Endothelial cell (in vitro differentiated cells): ENCODE data around the gene LRRC4. TPM values are rescaled to one million over a fixed set of nuclear protein-coding genes. Genes with fewer than 3 reads are reported as not detected.

Source experiments
- DNase-seq: peaks from one replicate; pipeline ENCODE4 v3.0.0; 2021; ENCODE audit warnings: low spot score
- H3K27ac Mint-ChIP-seq: one replicate; pipeline ENCODE4 v1.8.0; 2021; ENCODE audit warnings: mixed read lengths, inconsistent platforms; ENCODE audit not compliant: unreplicated experiment
- H3K27me3 Mint-ChIP-seq: one replicate; pipeline ENCODE4 v1.8.0; 2021; ENCODE audit warnings: mild to moderate bottlenecking, moderate library complexity, mixed read lengths, inconsistent platforms; ENCODE audit not compliant: unreplicated experiment
- H3K36me3 Mint-ChIP-seq: one replicate; pipeline ENCODE4 v1.8.0; 2021; ENCODE audit warnings: mild to moderate bottlenecking, low read depth, mixed read lengths, inconsistent platforms; ENCODE audit not compliant: unreplicated experiment
- H3K4me1 Mint-ChIP-seq: one replicate; pipeline ENCODE4 v1.8.0; 2021; ENCODE audit warnings: mild to moderate bottlenecking, mixed read lengths, inconsistent platforms; ENCODE audit not compliant: unreplicated experiment
- H3K4me3 Mint-ChIP-seq: one replicate; pipeline ENCODE4 v1.8.0; 2021; ENCODE audit warnings: mild to moderate bottlenecking, mixed read lengths, inconsistent platforms; ENCODE audit not compliant: unreplicated experiment
- H3K9me3 Mint-ChIP-seq: one replicate; pipeline ENCODE4 v1.8.0; 2021; ENCODE audit warnings: mixed read lengths, inconsistent platforms; ENCODE audit not compliant: unreplicated experiment
- CTCF ChIP-seq: fragments of 200-600 bp; sonication (generic); IDR thresholded peaks from one replicate; pipeline ENCODE4 v1.5.0; 2021; ENCODE audit warnings: antibody characterized with exemption; ENCODE audit not compliant: unreplicated experiment
- total RNA-seq: library from RNA; stranded (reverse); fragmentation: NEBNext Ultra II Directional; extraction: Animal tissue kit (Norgen Biotek cat#: 25700); gene quantifications from one replicate; pipeline ENCODE4 v1.2.1, GENCODE V29; 2021; ENCODE audit not compliant: unreplicated experiment

Gene LRRC4
- total RNA-seq, 1 donor from 2014 or later, result 297 TPM

- Mint-ChIP-seq H3K4me1 (peaks cover 35% of the 10 kb centered on the region), H3K4me3 (peak overlapping the region; percentile 65), H3K36me3 (peaks cover 48% of the 10 kb centered on the region), H3K27ac (peak overlapping the region; percentile 72), H3K27me3 (peaks cover 14% of the 10 kb centered on the region), H3K9me3 (no peaks in the 10 kb centered on the region)
- DNase-seq, result no peak
- TF ChIP-seq CTCF, result no peak
These were observed 20.0 kb downstream of the LRRC4 start for GRCh38 chr7:128011131-128011661.

DNA sequence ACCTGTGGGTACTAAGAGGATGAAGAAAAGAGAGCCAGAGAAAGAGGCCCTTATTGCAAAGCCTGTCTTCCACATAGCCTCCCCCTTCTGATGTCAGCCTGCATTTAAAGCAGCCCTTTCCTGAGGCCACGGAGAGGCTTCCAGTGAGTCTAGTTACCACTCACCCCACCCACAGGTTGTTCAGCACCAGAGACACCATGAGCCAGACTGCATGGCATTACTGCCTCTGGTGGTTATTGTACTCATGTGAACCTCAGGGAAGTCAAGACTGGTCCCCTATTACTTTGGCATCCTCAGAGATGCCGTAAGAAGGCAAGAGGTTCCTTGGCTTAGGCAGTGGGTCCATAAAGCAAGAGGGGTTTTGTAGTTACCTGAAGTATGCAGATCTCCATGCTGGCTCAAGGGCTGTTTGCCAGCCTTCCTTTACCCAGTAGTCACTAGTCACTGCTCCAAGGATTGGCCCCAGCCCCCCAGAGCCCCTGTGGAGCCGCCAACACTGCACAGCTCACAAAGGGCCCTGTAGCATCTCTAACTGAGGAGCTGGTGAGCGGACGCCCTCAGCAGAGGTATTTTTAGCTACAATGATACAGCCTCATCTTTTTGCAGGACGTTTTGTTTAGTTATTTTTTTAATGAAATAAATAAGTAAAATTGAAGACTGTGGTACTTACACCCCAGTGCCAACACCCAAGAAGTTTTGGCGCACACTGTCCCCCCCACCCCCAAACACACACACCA, 20.7 kb downstream of the LRRC4 start:
- no peak overlapping the region for H3K27ac Mint-ChIP-seq
- no peak for TF ChIP-seq CTCF
- no peak for DNase-seq

DNA sequence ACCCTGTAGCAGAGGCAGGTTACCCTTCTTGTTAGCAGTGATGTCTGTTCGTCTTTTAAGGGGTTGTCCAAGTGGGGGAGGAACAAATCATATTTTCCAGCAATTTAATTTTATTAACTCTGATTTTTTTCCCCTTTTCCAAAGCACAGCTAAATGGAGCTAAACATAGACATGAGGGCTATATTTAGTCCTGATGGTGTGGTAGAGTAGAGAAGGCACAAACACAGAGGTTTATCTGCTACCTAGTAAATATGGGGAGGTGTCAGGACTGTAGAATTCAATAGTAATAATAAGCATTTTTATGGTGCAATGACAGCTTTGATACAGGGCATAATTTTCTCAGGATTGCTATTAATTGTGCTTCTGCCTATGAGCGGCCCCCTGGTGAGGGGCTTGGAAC, 22.5 kb downstream of the LRRC4 start:
- H3K27ac Mint-ChIP-seq, result no peak overlapping the region

More for the DNA sequence above, 20.7 kb downstream of the LRRC4 start:
- H3K4me1 Mint-ChIP-seq, result peaks cover 39% of the 10 kb centered on the region
- no peak overlapping the region for H3K4me3 Mint-ChIP-seq
- H3K36me3 Mint-ChIP-seq, result peaks cover 52% of the 10 kb centered on the region
- H3K27me3 Mint-ChIP-seq, result peaks cover 18% of the 10 kb centered on the region
- H3K9me3 Mint-ChIP-seq, result no peaks in the 10 kb centered on the region

DNA sequence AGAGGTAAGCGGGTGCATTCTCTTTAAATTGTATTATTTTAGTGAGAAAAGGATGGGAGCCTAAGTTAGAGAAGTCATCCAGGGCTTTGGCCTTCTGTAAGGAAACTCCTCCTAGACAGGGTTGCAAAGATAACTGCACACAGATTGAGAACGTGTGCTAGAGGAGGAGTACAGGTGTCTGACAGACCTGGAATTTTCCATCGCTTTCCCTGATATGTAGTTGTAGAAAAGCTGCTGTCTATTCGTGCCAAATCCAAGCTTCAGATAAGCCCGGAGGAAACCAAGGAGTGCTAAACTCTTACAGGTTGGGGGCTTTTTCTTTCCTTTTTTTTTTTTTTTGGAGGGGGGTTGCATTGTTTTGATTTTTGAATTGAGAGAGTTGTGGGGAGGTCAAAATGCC, 23.1 kb downstream of the LRRC4 start:
- H3K27me3 Mint-ChIP-seq, result peaks cover 30% of the 10 kb centered on the region
- no peak for DNase-seq
- peak overlapping the region; percentile 6 for H3K4me3 Mint-ChIP-seq
- no peak overlapping the region for H3K27ac Mint-ChIP-seq
- peaks cover 61% of the 10 kb centered on the region for H3K4me1 Mint-ChIP-seq
- H3K9me3 Mint-ChIP-seq, result no peaks in the 10 kb centered on the region
- H3K36me3 Mint-ChIP-seq, result peaks cover 64% of the 10 kb centered on the region
- TF ChIP-seq CTCF, result no peak

More for the DNA sequence above, 22.5 kb downstream of the LRRC4 start:
- Mint-ChIP-seq H3K4me3 (no peak overlapping the region), H3K27me3 (peaks cover 27% of the 10 kb centered on the region), H3K4me1 (peaks cover 55% of the 10 kb centered on the region), H3K36me3 (peaks cover 58% of the 10 kb centered on the region), H3K9me3 (no peaks in the 10 kb centered on the region)
- TF ChIP-seq CTCF, result no peak
- no peak for DNase-seq

GRCh38 chr7:128007303-128007680, 23.9 kb downstream of the LRRC4 start:
- no peaks in the 10 kb centered on the region for H3K9me3 Mint-ChIP-seq
- no peak for DNase-seq
- no peak for TF ChIP-seq CTCF
- peaks cover 34% of the 10 kb centered on the region for H3K27me3 Mint-ChIP-seq
- peaks cover 63% of the 10 kb centered on the region for H3K36me3 Mint-ChIP-seq
- no peak overlapping the region for H3K27ac Mint-ChIP-seq
- H3K4me1 Mint-ChIP-seq, result peaks cover 57% of the 10 kb centered on the region
- peak overlapping the region; percentile 4 for H3K4me3 Mint-ChIP-seq
